HG02759 (cell line): ENCODE data around the gene PPP1R13B.

ENCODE experiments used
- ATAC-seq: cut with Tn5 transposase; IDR thresholded peaks from one replicate; pipeline ENCODE4 v1.9.1; 2021; ENCODE audit warnings: mild to moderate bottlenecking, moderate library complexity; ENCODE audit not compliant: unreplicated experiment

Gene PPP1R13B

GRCh38 chr14:103732868-103733620, 114.3 kb downstream of the PPP1R13B start:
- ATAC-seq: no peak

GRCh38 chr14:103731916-103732867, 115.2 kb downstream of the PPP1R13B start:
- ATAC-seq: no peak

GRCh38 chr14:103731481-103731880, 115.9 kb downstream of the PPP1R13B start:
- ATAC-seq: no peak

- no peak for ATAC-seq
These were observed 116.8 kb downstream of the PPP1R13B start for GRCh38 chr14:103730490-103731035.

- ATAC-seq: no peak
These were observed 117.6 kb downstream of the PPP1R13B start for GRCh38 chr14:103729496-103730448.

GRCh38 chr14:103728721-103729120, 118.7 kb downstream of the PPP1R13B start:
- no peak for ATAC-seq

GRCh38 chr14:103728141-103728540, 119.2 kb downstream of the PPP1R13B start:
- no peak for ATAC-seq

GRCh38 chr14:103727313-103727980, 119.9 kb downstream of the PPP1R13B start:
- no peak for ATAC-seq

GRCh38 chr14:103726474-103726873, 120.9 kb downstream of the PPP1R13B start:
- no peak for ATAC-seq

- no peak for ATAC-seq
These were observed 121.5 kb downstream of the PPP1R13B start for GRCh38 chr14:103725739-103726395.

GRCh38 chr14:103725001-103725682, 122.2 kb downstream of the PPP1R13B start:
- no peak for ATAC-seq

GRCh38 chr14:103724116-103724515, 123.3 kb downstream of the PPP1R13B start:
- no peak for ATAC-seq

GRCh38 chr14:103723748-103724081, 123.7 kb downstream of the PPP1R13B start:
- no peak for ATAC-seq

- no peak for ATAC-seq
These were observed 125.8 kb downstream of the PPP1R13B start for GRCh38 chr14:103721334-103722120.

- no peak for ATAC-seq
These were observed 127.6 kb downstream of the PPP1R13B start for GRCh38 chr14:103719751-103720150.

- ATAC-seq: no peak
These were observed 128.8 kb downstream of the PPP1R13B start for GRCh38 chr14:103718572-103718971.

- ATAC-seq: no peak
These were observed 130.4 kb downstream of the PPP1R13B start for GRCh38 chr14:103716899-103717411.
